ENCODE measurements around the gene FBXW7. TPM values are rescaled to one million over a fixed set of nuclear protein-coding genes. Genes with fewer than 3 reads are reported as not detected.

The FBXW7 gene
- total and polyA plus RNA-seq, 2 of the 8 experiments (the other 6 are each of a cell fraction or from before 2014, with no cell fraction given), result 6.0 to 26.7 TPM

GRCh38 chr4:152415980-152416379, 119.9 kb downstream of the FBXW7 start:
- H4K5ac ChIP-seq (ENCODE audit: insufficient read length, low read depth, low read length), result no peak overlapping the region
- no peak overlapping the region for H2BK20ac ChIP-seq (ENCODE audit: low read length)
- H3K18ac ChIP-seq (ENCODE audit: extremely low read depth, low read length), result no peak overlapping the region
- H3K79me1 ChIP-seq (ENCODE audit: low read depth, low read length), result peaks cover 2% of the 10 kb centered on the region; the same call in 1 of the 2 replicates
- H4K8ac ChIP-seq (ENCODE audit: extremely low read depth, insufficient read depth, low read length), result no peak overlapping the region
- H3K4me1 ChIP-seq (replicated peaks in 1 of 4; ENCODE audit: control insufficient read depth in 3 of 4, insufficient read depth in 4 of 4, low read length in 3 of 4), result peaks cover 0 to 2% (median 0%) of the 10 kb centered on the region in 4 experiments; a peak in 1 of 7 replicates
- H3K27ac ChIP-seq (ENCODE audit: low read depth, low read length), result no peak overlapping the region
- H3K36me3 ChIP-seq (ENCODE audit: control insufficient read depth in 2 of 4, insufficient read depth in 4 of 4, low read length in 3 of 4), result no peaks in the 10 kb centered on the region; a peak in 1 of 8 replicates
- H2AFZ ChIP-seq (ENCODE audit: low read length), result no peak overlapping the region
- CTCF ChIA-PET (ENCODE audit: partially characterized antibody), result interaction anchor here (1.4 kb wide), 1 partner anchor 363 kb away, joined by 4 read pairs; the partner anchor contains the start of genes ARFIP1 and TIGD4
- no peak overlapping the region for H3K56ac ChIP-seq (replicated peaks; ENCODE audit: insufficient read length, low read depth, low read length)
- WGBS, 2 experiments (ENCODE audit: extremely low coverage in 1 of 2, insufficient coverage in 1 of 2, insufficient read length in 1 of 2, insufficient replicate concordance in 2 of 2, low coverage in 1 of 2, low lambda C conversion rate in 2 of 2, missing lambda C conversion rate in 1 of 2), result 87% methylated on average over 2 of the region's 2 CpGs; no CpG with 5 or more reads in 1 of the 2 experiments
- H3K23ac ChIP-seq (ENCODE audit: insufficient read length), result no peak overlapping the region
- H2BK12ac ChIP-seq (ENCODE audit: low read depth, low read length), result no peak overlapping the region
- no peaks in the 10 kb centered on the region for H3K9me3 ChIP-seq (ENCODE audit: insufficient read depth in 2 of 2, low read depth in 1 of 2, low read length in 1 of 2)
- H3K9ac ChIP-seq (replicated peaks in 1 of 4; ENCODE audit: extremely low read depth in 1 of 4, low read depth in 3 of 4, low read length in 3 of 4), result no peak overlapping the region
- no peak overlapping the region for H2BK5ac ChIP-seq (ENCODE audit: low read depth, low read length)
- no peak overlapping the region for H2BK120ac ChIP-seq (replicated peaks; ENCODE audit: low read depth, low read length)
- no peak overlapping the region for H2AK5ac ChIP-seq (ENCODE audit: low read depth, low read length)
- H3K4me2 ChIP-seq (ENCODE audit: insufficient read depth in 1 of 2, low read depth in 2 of 2, low read length in 2 of 2), result no peak overlapping the region
- H3K79me2 ChIP-seq (ENCODE audit: control insufficient read depth in 1 of 2, insufficient read depth in 2 of 2, low read length in 2 of 2), result peaks cover 0 to 29% of the 10 kb centered on the region in 2 experiments; a peak in 3 of 4 replicates
- no peak overlapping the region for H3K14ac ChIP-seq (ENCODE audit: insufficient read length)
- no peak overlapping the region for H2BK15ac ChIP-seq (ENCODE audit: low read length)
- FAIRE-seq (no peak), DNase-seq (ENCODE audit: low read depth in 1 of 2, low spot score in 2 of 2) (no peak)
- H3K4me3 ChIP-seq (ENCODE audit: extremely low read depth in 1 of 4, insufficient read depth in 2 of 4, low read depth in 3 of 4, low read length in 4 of 4), result no peak overlapping the region
- H3K27me3 ChIP-seq (replicated peaks in 1 of 4; ENCODE audit: control insufficient read depth in 3 of 4, extremely low read depth in 1 of 4, insufficient read depth in 3 of 4, low read length in 3 of 4), result no peaks in the 10 kb centered on the region
- no peaks in the 10 kb centered on the region for H4K20me1 ChIP-seq (replicated peaks in 1 of 2; ENCODE audit: control insufficient read depth in 1 of 2, insufficient read depth in 2 of 2, low read length in 2 of 2)
- H4K91ac ChIP-seq (replicated peaks; ENCODE audit: insufficient read length, low read length), result no peak overlapping the region
- H3K4ac ChIP-seq (replicated peaks; ENCODE audit: insufficient read length, low read depth, low read length), result no peak overlapping the region
- POLR2A ChIA-PET (ENCODE audit: partially characterized antibody), result interaction anchor here (0.9 kb wide), 1 partner anchor 25 kb away, joined by 3 read pairs; no protein-coding TSS in a partner anchor
- no peaks in the 10 kb centered on the region for H3K23me2 ChIP-seq (ENCODE audit: low read depth, low read length)
- no peak for TF ChIP-seq USF2 (IDR thresholded peaks at IDR 0.05; ENCODE audit: low read length)
- no peak for TF ChIP-seq KDM1A (IDR thresholded peaks at IDR 0.05; ENCODE audit: borderline replicate concordance, low read length)
- no peak for TF ChIP-seq PHF8 (conservative IDR thresholded peaks at IDR 0.05; ENCODE audit: low read depth, low read length)
- no peak for TF ChIP-seq SAP30 (IDR thresholded peaks at IDR 0.05; ENCODE audit: insufficient read depth, insufficient replicate concordance, low read length)
- TF ChIP-seq NRF1 (IDR thresholded peaks at IDR 0.05; ENCODE audit: low read depth, low read length), result no peak
- no peak for TF ChIP-seq CBX5 (IDR thresholded peaks at IDR 0.05; ENCODE audit: low read depth, low read length)
- no peak for TF ChIP-seq ZNF274 (IDR thresholded peaks at IDR 0.05; ENCODE audit: borderline replicate concordance, extremely low read depth, low read length)
- TF ChIP-seq MAX (IDR thresholded peaks at IDR 0.05), result no peak
- TF ChIP-seq HDAC2 (IDR thresholded peaks at IDR 0.05; ENCODE audit: borderline replicate concordance in 1 of 2, low read depth in 2 of 2, low read length in 2 of 2), result no peak
- TF ChIP-seq MAFK (IDR thresholded peaks at IDR 0.05; ENCODE audit: low read depth, low read length), result no peak
- TF ChIP-seq EZH2 (IDR thresholded peaks at IDR 0.05; ENCODE audit: low read depth, low read length, severe bottlenecking), result no peak
